Tibial artery (tissue), 4 donors: Measurements from ENCODE around the gene MRFAP1.

ENCODE experiments used
- DNase-seq, 2 donors: peaks; one replicate each; pipeline ENCODE4 v3.0.0-alpha.2; 2019
- H3K27ac ChIP-seq, 2 donors: fragments of 200-600 bp; sonication (generic) in 1 of 2; 1 replicate in 1 of 2; 2 replicates in 1 of 2; pipeline ENCODE4 v1.5.1; 2018 to 2019; ENCODE audit warnings: mild to moderate bottlenecking in 1 of 2
- H3K27me3 ChIP-seq, 2 donors: fragments of 200-600 bp; sonication (generic) in 1 of 2; one replicate each; pipeline versions ENCODE4 v1.5.1 to v1.6.0; 2016 to 2019
- H3K36me3 ChIP-seq, 3 donors: fragments of 200-600 bp; sonication (generic) in 2 of 3; one replicate each; pipeline ENCODE4 v1.5.1; 2016 to 2019; ENCODE audit warnings: mild to moderate bottlenecking in 2 of 3
- H3K4me1 ChIP-seq, 4 donors: fragments of 200-600 bp; sonication (generic) in 2 of 4; 1 replicate in 3 of 4; 2 replicates in 1 of 4; pipeline ENCODE4 v1.5.1; 2016 to 2019
- H3K4me3 ChIP-seq, 2 donors: fragments of 200-600 bp; sonication (generic) in 1 of 2; 1 replicate in 1 of 2; 2 replicates in 1 of 2; pipeline ENCODE4 v1.5.1; 2018 to 2019; ENCODE audit warnings: mild to moderate bottlenecking in 2 of 2
- H3K9me3 ChIP-seq, 3 donors: fragments of 200-600 bp; sonication (generic) in 1 of 3; one replicate each; pipeline ENCODE4 v1.5.1; 2016 to 2019
- CTCF ChIP-seq, 2 experiments: fragments of 200-600 bp in 1 of 2; fragments of 450-650 bp in 1 of 2; IDR thresholded peaks; one replicate each; pipeline ENCODE4 v1.5.1; 2017 to 2019; ENCODE audit warnings: antibody characterized with exemption in 2 of 2, mild to moderate bottlenecking in 1 of 2, moderate library complexity in 1 of 2
- intact Hi-C: fragments of 100-400 bp; cut with DNase I; formaldehyde crosslinking; loops from one replicate; pipeline ENCODE4 v1.15.0; 2023; ENCODE audit warnings: low total_unique reads

Gene MRFAP1

GRCh38 chr4:6658597-6659075, 18.2 kb downstream of the MRFAP1 start:
- Histone ChIP-seq H3K4me1 (peaks cover 0 to 12% (median 5%) of the 10 kb centered on the region in 4 donors), H3K36me3 (no peaks in the 10 kb centered on the region), H3K4me3 (peak overlapping the region; percentile 50 to 57), H3K9me3 (no peaks in the 10 kb centered on the region), H3K27me3 (no peaks in the 10 kb centered on the region), H3K27ac (peak overlapping the region; percentile 74 to 84)
- TF ChIP-seq CTCF (IDR thresholded peaks at IDR 0.05): no peak
- peak in 1 of 2 donors; percentile 39 for DNase-seq
- intact Hi-C loops: no loop called here

- TF ChIP-seq CTCF (IDR thresholded peaks at IDR 0.05): no peak
- no peaks in the 10 kb centered on the region for H3K36me3 ChIP-seq
- H3K27me3 ChIP-seq: no peaks in the 10 kb centered on the region
- no peak for DNase-seq
- H3K27ac ChIP-seq: peak overlapping the region in 1 of 2 donors; percentile 84
- H3K4me3 ChIP-seq: no peak overlapping the region
- no peaks in the 10 kb centered on the region for H3K9me3 ChIP-seq
- peaks cover 0 to 24% (median 15%) of the 10 kb centered on the region in 4 donors for H3K4me1 ChIP-seq
- intact Hi-C loops: no loop called here
Measured at GRCh38 chr4:6659897-6660296, 19.4 kb downstream of the MRFAP1 start.

- intact Hi-C loops: no loop called here
- TF ChIP-seq CTCF (IDR thresholded peaks at IDR 0.05): no peak
- Histone ChIP-seq H3K27me3 (no peaks in the 10 kb centered on the region), H3K9me3 (no peaks in the 10 kb centered on the region), H3K4me3 (no peak overlapping the region), H3K27ac (no peak overlapping the region), H3K36me3 (no peaks in the 10 kb centered on the region), H3K4me1 (peaks cover 0 to 24% (median 15%) of the 10 kb centered on the region in 4 donors)
- DNase-seq: no peak
Measured at GRCh38 chr4:6660430-6660829, 19.9 kb downstream of the MRFAP1 start.

- Histone ChIP-seq H3K27me3 (no peaks in the 10 kb centered on the region), H3K36me3 (no peaks in the 10 kb centered on the region), H3K9me3 (no peaks in the 10 kb centered on the region), H3K4me3 (no peak overlapping the region), H3K4me1 (peaks cover 0 to 24% (median 15%) of the 10 kb centered on the region in 4 donors), H3K27ac (no peak overlapping the region)
- intact Hi-C loops: no loop called here
- no peak for DNase-seq
- TF ChIP-seq CTCF (IDR thresholded peaks at IDR 0.05): no peak
Measured at GRCh38 chr4:6662591-6662990, 22.1 kb downstream of the MRFAP1 start.

GRCh38 chr4:6663596-6664393, 23.3 kb downstream of the MRFAP1 start:
- Histone ChIP-seq H3K27me3 (no peaks in the 10 kb centered on the region), H3K27ac (peak overlapping the region; percentile 53 to 58), H3K9me3 (no peaks in the 10 kb centered on the region), H3K36me3 (no peaks in the 10 kb centered on the region), H3K4me3 (peak overlapping the region; percentile 46 to 55), H3K4me1 (peaks cover 0 to 24% (median 12%) of the 10 kb centered on the region in 4 donors)
- no peak for TF ChIP-seq CTCF (IDR thresholded peaks at IDR 0.05)
- intact Hi-C loops: no loop called here
- peak in 1 of 2 donors; percentile 59 for DNase-seq
